ENCODE results near the gene GGN. TPM values are rescaled to one million over a fixed set of nuclear protein-coding genes. Genes with fewer than 3 reads are reported as not detected.

GGN gene
- total and polyA plus RNA-seq, 2 donors from 2014 or later = 0.92 to 1.6 TPM

GRCh38 chr19:38420935-38421334 is 33.1 kb upstream of the GGN start:
- Histone ChIP-seq H3K4me1 (ENCODE audit: control insufficient read depth in 2 of 3, insufficient read depth in 2 of 3, low read depth in 1 of 3, low read length in 3 of 3) (peaks cover 0 to 5% (median 0%) of the 10 kb centered on the region in 3 donors), H3K36me3 (ENCODE audit: control insufficient read depth in 2 of 3, insufficient read depth in 3 of 3, low read length in 3 of 3) (no peaks in the 10 kb centered on the region), H3K9ac (ENCODE audit: low read length in 3 of 3) (no peak overlapping the region), H3K9me3 (ENCODE audit: control insufficient read depth in 2 of 3, insufficient read depth in 1 of 3, low read length in 3 of 3) (no peaks in the 10 kb centered on the region), H3K27ac (ENCODE audit: low read depth in 2 of 2, low read length in 2 of 2) (no peak overlapping the region), H3K4me3 (ENCODE audit: low read length in 3 of 3) (no peak overlapping the region), H3K27me3 (ENCODE audit: control insufficient read depth, insufficient read depth, low read length) (no peaks in the 10 kb centered on the region)
- TF ChIP-seq CTCF (IDR thresholded peaks at IDR 0.05; ENCODE audit: borderline replicate concordance, extremely low read depth, insufficient read depth) = no peak
- no peak for FAIRE-seq
- intact Hi-C loops (cut with DNase I) = no loop called here
- peak in 1 of 5 donors; percentile 68 for DNase-seq

DNA sequence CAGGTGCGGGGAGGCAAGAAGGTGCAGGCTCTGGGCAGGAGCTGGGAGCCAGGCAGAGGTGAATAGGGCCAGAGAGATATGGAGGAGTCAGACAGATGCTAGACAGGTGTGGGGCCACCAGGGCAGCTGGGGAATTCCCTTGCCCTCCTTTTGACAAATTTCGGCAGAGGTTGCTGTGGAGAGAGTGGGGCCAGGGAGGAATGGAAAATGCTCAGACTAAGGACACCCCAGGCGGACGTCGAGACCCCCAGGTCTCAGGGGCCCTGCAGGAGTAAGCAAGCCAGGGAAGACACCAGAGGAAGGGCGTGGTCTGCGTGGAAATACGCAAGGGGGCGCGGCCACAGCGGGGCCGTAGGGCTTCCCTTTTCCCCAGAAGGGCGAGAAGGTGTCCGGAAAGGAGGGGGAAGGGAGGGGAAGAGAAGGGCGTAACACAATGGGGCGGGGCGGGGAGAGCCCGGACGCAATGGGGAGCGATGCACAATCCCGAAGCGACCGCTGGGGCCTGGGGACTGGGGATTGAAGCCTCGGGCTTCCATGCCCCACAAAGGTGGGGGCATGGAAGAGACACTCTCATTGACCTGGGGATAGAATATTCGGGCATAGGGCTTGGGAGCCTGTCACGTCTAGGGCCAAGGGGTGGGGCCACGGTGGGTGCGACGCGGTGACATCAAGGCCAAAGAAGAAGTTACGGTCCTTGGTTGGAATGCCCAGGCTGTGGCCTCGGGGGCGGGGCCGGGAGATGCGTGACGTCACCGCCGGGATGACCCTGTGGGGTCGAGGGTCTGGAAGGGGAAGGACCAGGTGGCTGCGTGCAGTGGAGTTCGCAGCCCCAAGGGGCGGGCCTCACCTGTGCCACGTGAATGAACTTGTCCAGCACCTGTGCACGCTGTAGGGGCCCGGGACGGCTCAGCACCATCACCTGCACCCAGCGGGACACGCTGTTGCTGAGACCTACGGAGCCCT is 30.0 kb upstream of the GGN start:
- Histone ChIP-seq H3K4me3 (ENCODE audit: low read length in 3 of 3) (peak overlapping the region in 2 of 3 donors; percentile 34 to 39), H3K36me3 (ENCODE audit: control insufficient read depth in 2 of 3, insufficient read depth in 3 of 3, low read length in 3 of 3) (no peaks in the 10 kb centered on the region), H3K27me3 (ENCODE audit: control insufficient read depth, insufficient read depth, low read length) (no peaks in the 10 kb centered on the region), H3K4me1 (ENCODE audit: control insufficient read depth in 2 of 3, insufficient read depth in 2 of 3, low read depth in 1 of 3, low read length in 3 of 3) (peaks cover 0 to 5% (median 0%) of the 10 kb centered on the region in 3 donors), H3K9ac (ENCODE audit: low read length in 3 of 3) (no peak overlapping the region), H3K27ac (ENCODE audit: low read depth in 2 of 2, low read length in 2 of 2) (no peak overlapping the region), H3K9me3 (ENCODE audit: control insufficient read depth in 2 of 3, insufficient read depth in 1 of 3, low read length in 3 of 3) (no peaks in the 10 kb centered on the region)
- FAIRE-seq (no peak), DNase-seq (peak; percentile 51 to 85 (median 67))
- intact Hi-C loops (cut with DNase I) = no loop called here
- no peak for TF ChIP-seq CTCF (IDR thresholded peaks at IDR 0.05; ENCODE audit: borderline replicate concordance, extremely low read depth, insufficient read depth)

GRCh38 chr19:38417146-38417543 is 29.3 kb upstream of the GGN start:
- FAIRE-seq (no peak), DNase-seq (no peak)
- no peaks in the 10 kb centered on the region for H3K27me3 ChIP-seq (ENCODE audit: control insufficient read depth, insufficient read depth, low read length)
- no peaks in the 10 kb centered on the region for H3K36me3 ChIP-seq (ENCODE audit: control insufficient read depth in 2 of 3, insufficient read depth in 3 of 3, low read length in 3 of 3)
- H3K27ac ChIP-seq (ENCODE audit: low read depth in 2 of 2, low read length in 2 of 2) = no peak overlapping the region
- no peak for TF ChIP-seq CTCF (IDR thresholded peaks at IDR 0.05; ENCODE audit: borderline replicate concordance, extremely low read depth, insufficient read depth)
- H3K9me3 ChIP-seq (ENCODE audit: control insufficient read depth in 2 of 3, insufficient read depth in 1 of 3, low read length in 3 of 3) = no peaks in the 10 kb centered on the region
- H3K4me3 ChIP-seq (ENCODE audit: low read length in 3 of 3) = no peak overlapping the region
- H3K4me1 ChIP-seq (ENCODE audit: control insufficient read depth in 2 of 3, insufficient read depth in 2 of 3, low read depth in 1 of 3, low read length in 3 of 3) = peaks cover 0 to 5% (median 0%) of the 10 kb centered on the region in 3 donors
- intact Hi-C loops (cut with DNase I) = no loop called here
- no peak overlapping the region for H3K9ac ChIP-seq (ENCODE audit: low read length in 3 of 3)

All from kidney (tissue), 14 donors.